CD4-positive, alpha-beta T cell (primary cell): ENCODE measurements around the gene OR5I1. TPM values are rescaled to one million over a fixed set of nuclear protein-coding genes. Genes with fewer than 3 reads are reported as not detected.

Experiments
- total RNA-seq, 174 experiments: library from RNA in 2 of 174; stranded (reverse) in 2 of 174; gene quantifications; one replicate each; pipeline ENCODE4 v1.2.3 and lab custom pipeline; 2021 to 2026

The OR5I1 gene
- total RNA-seq, 2 experiments from 2014 or later: not detected

Other genes with a start within 250 kb of the OR5I1 start
- not detected for gene OR5D13, start 163.0 kb downstream of the OR5I1 start, total RNA-seq
- not detected for gene OR5D14, start 140.8 kb downstream of the OR5I1 start, total RNA-seq
- not detected for gene OR5L1, start 125.0 kb downstream of the OR5I1 start, total RNA-seq
- not detected for gene OR5D18, start 116.8 kb downstream of the OR5I1 start, total RNA-seq
- not detected for gene OR5L2, start 109.2 kb downstream of the OR5I1 start, total RNA-seq
- not detected for gene OR5D16, start 97.6 kb downstream of the OR5I1 start, total RNA-seq
- not detected for gene TRIM51, start 53.1 kb downstream of the OR5I1 start, total RNA-seq
- not detected for gene OR5W2, start 21.8 kb downstream of the OR5I1 start, total RNA-seq
- not detected for gene OR10AG1, start 33.5 kb upstream of the OR5I1 start, total RNA-seq
- not detected for gene OR5F1, start 58.2 kb upstream of the OR5I1 start, total RNA-seq
- not detected for gene OR5AS1, start 91.3 kb upstream of the OR5I1 start, total RNA-seq
- gene OR8I2, start 156.9 kb upstream of the OR5I1 start, total RNA-seq: not detected
- not detected for gene OR8H2, start 167.3 kb upstream of the OR5I1 start, total RNA-seq
- gene OR8H3, start 186.0 kb upstream of the OR5I1 start, total RNA-seq: not detected
- gene OR8J3, start 203.8 kb upstream of the OR5I1 start, total RNA-seq: not detected
- gene OR8K5, start 223.9 kb upstream of the OR5I1 start, total RNA-seq: not detected
- not detected for gene OR5J2, start 240.2 kb upstream of the OR5I1 start, total RNA-seq